Keratinocyte (primary cell): ENCODE results near the gene CERS1.

Experiments
- EZH2 ChIP-seq: IDR thresholded peaks from one replicate; pipeline ENCODE4 v1.6.1; 2012; ENCODE audit warnings: inconsistent platforms, mild to moderate bottlenecking, low read length, moderate library complexity
- TF ChIP-seq, protein P1 (sequence below), 3 experiments: IDR thresholded peaks in 1 of 3; conservative IDR thresholded peaks in 1 of 3; optimal IDR thresholded peaks in 1 of 3; 2 replicates in 2 of 3; 3 replicates in 1 of 3; pipeline versions ENCODE3 to v1.5.1; 2011; ENCODE audit warnings: low read length in 3 of 3, mild to moderate bottlenecking in 3 of 3, moderate library complexity in 2 of 3, control low read depth in 1 of 3, inconsistent platforms in 1 of 3; ENCODE audit not compliant: insufficient read depth in 2 of 3; ENCODE audit errors: extremely low read depth in 1 of 3

DNA sequence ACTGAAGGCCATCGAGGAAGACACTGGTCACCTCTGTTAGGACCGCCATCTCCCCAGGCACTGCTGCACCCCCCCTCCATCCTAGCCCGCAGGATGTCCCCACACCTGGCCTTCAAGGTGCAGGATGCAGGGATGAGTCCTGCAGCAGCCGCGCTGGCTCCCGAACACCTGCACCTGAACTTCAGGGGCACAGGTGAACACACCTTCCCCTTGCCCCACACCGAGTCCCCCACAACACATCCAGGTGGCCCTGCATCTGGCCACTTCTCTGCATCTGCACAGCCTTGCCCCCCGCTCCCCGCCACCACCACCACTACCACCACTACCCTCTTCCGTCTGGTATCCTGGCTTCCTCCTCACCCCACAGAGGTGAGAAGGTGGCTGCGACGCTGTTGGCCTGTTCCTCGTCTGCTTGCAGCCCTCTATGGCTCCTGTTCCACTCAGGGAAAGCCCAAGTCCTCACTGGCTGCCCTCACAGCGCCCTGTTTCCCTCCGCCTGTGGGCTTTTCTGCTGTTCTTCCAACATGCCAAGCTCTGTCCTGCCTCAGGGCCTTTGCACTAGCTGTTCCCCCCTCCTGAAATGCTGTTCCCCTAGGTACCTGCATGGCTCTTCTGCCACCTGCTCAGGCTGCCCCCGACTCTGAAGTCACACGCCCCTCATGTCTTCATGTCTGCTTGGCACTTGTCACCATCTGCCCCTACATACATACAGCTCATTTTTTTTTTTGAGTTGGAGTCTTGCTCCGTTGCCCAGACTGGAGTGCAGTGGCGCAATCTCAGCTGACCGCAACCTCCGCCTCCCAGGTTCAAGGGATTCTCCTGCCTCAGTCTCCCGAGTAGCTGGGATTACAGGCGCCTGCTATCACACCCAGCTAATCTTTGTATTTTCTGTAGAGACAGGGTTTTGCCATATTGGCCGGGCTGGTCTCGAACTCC, 1.4 kb upstream of the CERS1 start:
- TF ChIP-seq, protein P1, sequence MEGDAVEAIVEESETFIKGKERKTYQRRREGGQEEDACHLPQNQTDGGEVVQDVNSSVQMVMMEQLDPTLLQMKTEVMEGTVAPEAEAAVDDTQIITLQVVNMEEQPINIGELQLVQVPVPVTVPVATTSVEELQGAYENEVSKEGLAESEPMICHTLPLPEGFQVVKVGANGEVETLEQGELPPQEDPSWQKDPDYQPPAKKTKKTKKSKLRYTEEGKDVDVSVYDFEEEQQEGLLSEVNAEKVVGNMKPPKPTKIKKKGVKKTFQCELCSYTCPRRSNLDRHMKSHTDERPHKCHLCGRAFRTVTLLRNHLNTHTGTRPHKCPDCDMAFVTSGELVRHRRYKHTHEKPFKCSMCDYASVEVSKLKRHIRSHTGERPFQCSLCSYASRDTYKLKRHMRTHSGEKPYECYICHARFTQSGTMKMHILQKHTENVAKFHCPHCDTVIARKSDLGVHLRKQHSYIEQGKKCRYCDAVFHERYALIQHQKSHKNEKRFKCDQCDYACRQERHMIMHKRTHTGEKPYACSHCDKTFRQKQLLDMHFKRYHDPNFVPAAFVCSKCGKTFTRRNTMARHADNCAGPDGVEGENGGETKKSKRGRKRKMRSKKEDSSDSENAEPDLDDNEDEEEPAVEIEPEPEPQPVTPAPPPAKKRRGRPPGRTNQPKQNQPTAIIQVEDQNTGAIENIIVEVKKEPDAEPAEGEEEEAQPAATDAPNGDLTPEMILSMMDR (optimal IDR thresholded peaks at IDR 0.05 in 1 of 3, IDR thresholded peaks at IDR 0.05 in 1 of 3, conservative IDR thresholded peaks at IDR 0.05 in 1 of 3; ENCODE audit: extremely low read depth in 1 of 3, insufficient read depth in 2 of 3, low read length in 3 of 3): no peak
- no peak for TF ChIP-seq EZH2
